GM19452 (cell line): Measurements from ENCODE around the gene ARID1B.

ENCODE experiments used
- ATAC-seq: cut with Tn5 transposase; IDR thresholded peaks from one replicate; pipeline ENCODE4 v1.9.1; 2021; ENCODE audit not compliant: unreplicated experiment

Gene ARID1B

DNA sequence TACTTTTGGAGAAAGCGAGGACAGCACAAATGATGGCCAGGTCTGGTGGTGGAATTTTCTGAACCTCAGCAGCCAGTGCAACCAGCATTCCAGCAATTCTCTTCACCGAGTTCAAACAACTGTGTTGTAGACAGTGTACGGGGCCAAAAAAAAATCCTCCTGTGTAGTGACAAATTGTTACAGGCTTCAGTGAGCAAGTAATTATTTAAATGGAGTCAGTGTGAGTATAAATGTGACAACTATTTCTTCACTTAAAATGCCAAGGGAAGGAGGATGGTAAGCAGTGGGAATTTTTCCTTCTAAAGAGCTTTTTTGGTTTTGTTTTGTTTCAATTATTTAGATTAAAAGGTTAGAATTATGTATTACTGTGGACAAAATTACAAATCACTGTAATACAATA lies 392.0 kb downstream of the ARID1B start:
- no peak for ATAC-seq

DNA sequence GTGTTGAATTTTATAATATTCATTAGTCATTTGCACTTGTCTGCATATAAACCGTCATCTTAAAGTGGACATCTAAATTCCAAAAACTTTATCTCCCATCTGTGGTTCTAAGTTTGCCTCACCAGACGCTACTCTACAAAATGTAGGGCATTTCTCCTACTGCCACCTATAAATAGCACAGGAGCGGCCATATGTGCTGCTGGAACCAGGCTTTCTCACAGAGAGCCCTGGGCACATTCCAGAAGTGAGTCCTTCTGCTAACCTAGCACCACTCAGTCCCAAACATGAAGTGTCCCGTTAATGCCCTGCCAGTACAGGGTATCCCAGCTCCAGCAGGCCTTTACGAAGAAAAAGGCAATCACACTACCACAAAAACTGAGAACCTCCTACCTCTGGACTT lies 392.5 kb downstream of the ARID1B start:
- ATAC-seq, result no peak

DNA sequence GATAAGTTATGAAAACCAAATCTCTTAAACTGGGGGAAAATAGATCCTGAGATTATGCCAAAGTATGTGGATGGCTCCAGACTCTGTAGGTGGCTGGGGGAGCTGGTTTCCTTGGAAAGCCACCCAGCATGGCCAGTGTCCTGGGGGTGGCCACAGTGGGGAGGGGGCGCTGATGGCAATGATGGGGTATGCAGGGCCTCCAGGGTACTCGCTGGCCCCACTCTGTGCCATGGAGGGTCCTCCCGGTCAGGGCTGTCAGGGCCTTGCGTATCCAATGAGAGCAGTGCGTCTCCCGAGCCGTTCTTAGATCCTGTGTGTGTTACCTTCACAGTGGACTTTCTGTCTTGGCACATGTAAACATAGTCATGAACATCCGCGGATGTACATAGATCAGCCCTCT lies 393.4 kb downstream of the ARID1B start:
- no peak for ATAC-seq

DNA sequence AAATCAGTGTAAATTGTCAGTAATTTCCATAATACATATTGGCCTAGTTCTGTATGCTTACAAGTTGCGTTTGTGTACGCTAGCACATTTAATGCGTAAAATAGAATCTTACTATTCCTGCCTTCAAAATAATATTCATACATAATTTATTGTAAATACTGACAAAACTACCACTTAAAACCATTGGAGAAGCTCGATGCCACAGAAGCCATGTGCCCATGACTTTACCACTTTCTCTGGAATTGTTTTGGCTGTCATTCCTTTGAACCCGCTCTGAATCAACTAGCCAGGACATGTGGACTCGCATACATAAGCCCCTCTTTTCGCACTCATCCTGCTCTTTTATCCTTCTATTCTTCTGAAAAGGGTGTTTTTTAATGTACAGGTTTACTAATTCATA lies 394.6 kb downstream of the ARID1B start:
- no peak for ATAC-seq

DNA sequence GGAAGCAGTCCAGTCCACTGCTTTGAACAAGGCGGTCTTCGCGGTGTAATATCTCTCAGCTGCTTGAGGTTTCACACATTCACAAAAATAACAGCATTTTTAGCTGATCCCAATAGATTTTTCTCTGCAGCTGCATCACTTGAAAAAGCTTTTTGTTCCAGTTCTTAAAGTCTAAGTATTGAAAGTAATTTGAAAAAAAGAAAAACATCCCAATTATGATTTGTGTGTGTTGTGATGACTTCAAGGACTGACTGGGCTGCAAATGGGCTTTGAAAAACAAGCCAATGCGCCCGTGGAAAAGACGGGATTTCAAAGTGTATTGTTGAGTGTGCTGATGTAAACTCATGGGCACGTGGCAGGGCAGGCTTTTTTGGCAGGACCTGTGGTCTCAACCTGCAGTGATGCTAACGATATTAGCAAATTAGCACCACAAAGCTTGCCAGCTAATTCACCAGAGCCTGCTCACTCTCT lies 395.1 kb downstream of the ARID1B start:
- no peak for ATAC-seq

DNA sequence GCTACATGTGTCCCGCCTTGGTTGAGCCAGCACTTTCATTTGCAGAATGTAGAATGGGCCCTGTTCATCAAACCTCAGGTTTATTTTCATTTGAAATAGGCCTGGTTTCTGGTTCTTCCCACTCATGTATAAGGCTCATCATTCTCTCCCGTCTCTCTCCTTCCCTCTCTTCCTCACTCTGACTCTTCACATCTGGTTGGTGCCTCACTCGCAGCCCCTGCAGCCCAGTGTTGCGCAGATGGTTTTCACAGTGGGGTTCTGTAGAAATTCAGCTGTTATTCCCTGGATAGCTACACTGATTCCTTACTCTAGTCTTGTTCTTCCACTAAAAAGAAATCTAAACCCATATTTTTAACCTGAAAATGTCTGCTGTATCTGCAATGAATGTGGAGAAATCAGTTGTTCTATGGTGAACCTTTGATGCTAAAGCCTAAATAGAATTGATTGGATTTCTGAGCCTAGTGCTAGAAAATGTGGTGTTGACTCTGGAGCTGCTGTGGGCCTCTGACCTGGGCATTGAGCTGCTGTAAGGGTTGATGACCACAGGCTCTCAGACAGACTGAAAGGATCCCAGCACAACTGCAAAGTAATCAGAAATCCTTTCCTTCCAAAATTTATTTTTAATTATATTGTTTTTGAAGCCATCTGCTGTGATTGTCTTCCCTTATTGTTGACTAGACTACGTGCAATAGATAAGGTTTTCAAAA lies 395.8 kb downstream of the ARID1B start:
- no peak for ATAC-seq

DNA sequence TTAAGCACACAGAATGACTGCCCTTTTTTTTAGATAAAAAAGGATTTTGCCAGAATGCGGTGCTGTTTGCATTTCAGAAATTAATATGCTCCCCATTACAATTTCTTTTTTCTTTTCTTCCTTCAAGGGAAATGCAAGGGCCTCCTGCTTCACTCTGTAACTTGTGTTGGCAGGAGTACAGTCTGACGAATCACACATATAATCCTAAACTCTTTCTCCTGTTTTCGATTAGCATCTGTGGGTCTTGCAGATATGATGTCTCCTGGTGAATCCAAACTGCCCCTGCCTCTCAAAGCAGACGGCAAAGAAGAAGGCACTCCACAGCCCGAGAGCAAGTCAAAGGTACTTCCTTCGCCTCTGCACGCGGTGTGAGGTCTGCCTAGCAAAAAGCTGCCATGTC lies 396.6 kb downstream of the ARID1B start:
- ATAC-seq, result no peak

DNA sequence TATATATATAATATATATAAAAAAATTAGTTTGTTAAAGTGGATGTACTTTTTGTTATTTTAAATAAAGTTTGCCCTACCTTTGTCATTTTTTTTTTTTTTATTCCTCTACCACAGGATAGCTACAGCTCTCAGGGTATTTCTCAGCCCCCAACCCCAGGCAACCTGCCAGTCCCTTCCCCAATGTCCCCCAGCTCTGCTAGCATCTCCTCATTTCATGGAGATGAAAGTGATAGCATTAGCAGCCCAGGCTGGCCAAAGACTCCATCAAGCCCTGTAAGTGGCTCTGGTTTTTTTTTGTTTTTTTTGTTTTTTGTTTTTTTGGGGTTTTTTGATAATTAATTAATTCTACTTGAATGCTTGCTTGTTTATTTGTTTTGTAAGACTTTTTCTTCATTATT lies 397.6 kb downstream of the ARID1B start:
- ATAC-seq, result no peak

DNA sequence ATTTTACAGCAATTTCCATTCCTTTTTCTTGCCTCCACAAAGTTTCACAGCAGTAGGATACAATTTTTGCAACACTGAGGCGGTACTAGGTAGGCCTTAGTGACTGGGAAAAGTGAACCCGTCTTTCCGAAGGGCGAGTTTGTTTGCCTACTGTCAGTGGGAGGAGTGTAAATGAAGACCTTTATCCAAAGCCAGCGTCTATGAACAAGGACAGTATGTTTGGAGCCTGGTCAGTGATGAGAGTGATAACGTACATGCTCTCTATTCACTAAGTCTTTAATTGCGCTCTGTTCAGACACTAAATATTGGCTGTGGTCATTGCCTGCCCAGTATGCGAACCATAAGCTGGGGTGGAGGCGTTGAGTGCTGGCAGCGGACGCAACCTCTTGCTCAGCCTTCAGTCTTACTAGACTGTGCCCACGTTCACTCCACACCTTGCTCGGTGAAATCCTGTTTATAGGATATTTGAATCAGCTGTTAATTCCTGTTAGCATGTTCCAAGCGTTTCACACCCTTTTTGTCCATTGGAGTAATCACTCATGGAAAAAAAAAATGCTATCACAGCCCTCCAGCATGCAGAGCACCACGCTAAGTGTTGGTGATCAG lies 400.7 kb downstream of the ARID1B start:
- ATAC-seq, result no peak

DNA sequence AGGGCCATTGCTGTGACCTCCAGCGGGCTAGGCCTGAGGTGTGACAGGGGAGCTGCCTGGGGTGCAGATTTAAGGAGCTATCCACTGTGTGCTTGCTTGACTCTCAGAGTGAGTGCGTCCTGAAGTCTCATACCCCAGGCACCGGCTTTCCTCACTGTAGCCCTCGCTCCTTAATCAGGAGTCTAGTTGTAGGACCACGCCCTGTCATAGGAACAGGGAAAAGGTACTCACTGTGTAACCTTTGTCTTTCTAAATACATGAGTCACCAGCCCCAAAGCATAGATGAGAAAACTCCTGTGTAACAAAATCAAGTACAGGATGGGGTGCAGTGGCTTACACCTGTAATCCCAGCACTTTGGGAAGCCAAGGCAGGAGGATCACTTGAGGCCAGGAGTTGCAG lies 404.5 kb downstream of the ARID1B start:
- no peak for ATAC-seq

DNA sequence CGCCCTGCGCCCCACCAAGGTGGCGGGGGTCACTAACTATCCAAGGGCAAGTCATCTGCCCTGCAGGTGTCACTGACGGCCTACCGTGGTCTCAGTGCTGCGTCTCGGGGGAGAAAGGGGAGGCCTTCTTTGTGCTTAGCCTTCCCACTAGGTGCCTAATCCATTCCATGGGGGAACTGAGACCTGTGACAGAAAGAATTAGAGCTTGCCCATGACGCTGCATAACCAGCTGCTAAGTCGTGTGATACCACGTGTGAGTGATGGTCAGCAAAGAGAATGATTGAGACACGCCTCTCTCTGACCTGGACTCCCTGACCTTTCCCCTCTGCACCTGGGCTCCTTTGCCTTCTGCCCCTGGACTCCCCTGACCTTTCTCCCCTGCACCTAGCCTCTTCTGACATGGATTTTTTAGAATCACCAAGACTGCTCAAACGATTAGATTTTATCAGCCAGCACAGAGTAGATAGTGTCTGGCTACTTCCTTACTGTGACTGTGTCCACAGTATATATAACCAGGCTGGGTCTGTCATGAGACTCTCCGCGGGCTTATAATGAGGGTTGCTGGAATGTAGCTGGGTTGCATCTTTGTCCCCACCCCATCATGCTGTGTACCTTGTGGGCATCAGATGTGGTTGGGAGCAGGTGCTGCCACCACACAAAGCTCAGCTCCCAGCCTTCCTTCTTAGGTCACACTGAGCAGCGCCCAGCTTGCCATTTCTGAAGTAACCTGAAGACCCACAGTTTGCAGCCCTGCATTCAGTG lies 405.5 kb downstream of the ARID1B start:
- no peak for ATAC-seq

DNA sequence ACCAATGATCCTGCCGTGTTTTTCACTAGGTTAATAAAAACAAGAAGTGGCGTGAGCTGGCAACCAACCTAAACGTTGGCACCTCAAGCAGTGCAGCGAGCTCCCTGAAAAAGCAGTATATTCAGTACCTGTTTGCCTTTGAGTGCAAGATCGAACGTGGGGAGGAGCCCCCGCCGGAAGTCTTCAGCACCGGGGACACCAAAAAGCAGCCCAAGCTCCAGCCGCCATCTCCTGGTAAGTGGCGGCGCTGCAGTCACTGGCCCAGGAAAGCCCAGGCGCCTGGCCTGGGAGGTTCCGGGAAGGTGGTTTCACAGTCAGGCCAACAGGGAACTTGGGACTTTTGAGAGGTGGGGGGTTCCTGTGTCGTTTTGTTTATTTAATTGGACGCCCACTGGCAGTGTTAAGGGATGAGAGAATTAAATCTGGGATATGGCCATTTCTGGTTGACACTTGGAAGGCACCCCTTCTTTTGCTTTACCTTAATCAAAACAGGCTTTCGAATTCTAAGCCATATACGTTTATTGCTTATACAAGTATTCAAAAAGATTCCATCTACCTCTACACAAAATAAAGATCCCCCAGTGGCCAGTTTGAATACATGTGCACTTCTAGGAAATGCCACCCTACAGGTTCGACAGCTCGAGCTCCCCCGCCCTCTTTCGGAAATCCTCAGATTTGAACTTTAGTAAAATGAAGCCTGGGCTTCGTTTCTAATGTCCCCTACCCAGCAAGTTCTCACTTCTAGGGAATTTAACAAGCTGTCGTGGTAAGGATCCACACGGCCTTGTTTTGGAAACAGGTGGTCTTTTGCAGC lies 407.2 kb downstream of the ARID1B start:
- no peak for ATAC-seq

DNA sequence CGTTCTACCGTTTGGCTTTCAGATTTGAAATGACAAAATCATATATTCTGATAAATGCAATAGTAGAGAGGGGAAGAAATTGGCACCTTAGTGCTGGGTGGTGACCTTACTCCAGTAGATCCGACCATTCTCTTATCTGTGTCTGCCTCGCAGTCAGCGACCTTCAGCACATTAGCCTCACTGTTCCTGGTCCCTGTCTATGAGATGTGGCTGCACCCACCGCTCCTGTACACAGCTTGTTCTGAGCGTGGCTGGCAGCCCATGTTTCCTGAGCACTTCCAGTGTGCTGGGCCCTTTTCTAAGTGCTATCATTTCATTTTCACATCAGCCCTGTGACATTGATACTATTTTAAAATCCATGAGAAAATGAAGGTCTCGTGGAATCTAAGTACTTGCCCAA lies 408.0 kb downstream of the ARID1B start:
- ATAC-seq, result no peak

DNA sequence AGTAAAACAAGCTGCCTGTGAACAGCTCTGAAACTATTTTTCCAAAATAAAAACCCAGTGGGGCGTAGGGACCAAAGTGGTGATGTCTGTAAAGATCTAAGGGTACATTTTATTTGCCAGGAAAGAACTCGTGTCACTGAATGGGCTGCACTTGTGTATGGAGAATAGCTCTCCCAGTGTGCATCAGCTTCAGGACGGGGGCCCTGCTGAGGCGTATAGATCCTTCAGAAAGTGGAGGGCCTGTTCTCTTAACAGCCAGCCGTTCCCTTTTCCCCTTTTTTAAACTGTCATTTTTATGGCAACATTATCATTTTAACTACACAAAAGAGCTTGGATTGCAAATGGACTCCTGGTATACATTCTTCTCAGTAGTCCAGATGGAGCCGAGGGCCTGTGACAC lies 408.8 kb downstream of the ARID1B start:
- ATAC-seq, result no peak

DNA sequence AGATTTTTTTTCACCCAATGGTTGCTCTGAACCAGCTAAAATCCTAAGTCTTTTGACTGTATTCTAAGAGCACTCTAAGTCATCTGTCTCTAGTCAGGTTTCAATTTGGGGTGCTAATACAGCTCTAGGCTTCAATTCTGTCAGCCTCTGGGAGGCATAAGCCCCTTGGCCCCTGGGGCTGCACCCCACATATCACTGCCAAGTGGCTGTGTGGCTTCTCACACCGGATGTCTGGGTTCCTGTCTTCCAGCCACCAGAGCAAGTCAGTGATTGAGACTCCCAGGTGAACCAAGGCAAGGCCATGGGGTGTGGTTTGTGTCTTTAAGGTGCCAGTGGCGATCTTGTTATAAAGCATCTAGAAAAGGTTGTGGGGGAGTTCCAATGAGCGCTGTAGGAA lies 409.6 kb downstream of the ARID1B start:
- no peak for ATAC-seq

DNA sequence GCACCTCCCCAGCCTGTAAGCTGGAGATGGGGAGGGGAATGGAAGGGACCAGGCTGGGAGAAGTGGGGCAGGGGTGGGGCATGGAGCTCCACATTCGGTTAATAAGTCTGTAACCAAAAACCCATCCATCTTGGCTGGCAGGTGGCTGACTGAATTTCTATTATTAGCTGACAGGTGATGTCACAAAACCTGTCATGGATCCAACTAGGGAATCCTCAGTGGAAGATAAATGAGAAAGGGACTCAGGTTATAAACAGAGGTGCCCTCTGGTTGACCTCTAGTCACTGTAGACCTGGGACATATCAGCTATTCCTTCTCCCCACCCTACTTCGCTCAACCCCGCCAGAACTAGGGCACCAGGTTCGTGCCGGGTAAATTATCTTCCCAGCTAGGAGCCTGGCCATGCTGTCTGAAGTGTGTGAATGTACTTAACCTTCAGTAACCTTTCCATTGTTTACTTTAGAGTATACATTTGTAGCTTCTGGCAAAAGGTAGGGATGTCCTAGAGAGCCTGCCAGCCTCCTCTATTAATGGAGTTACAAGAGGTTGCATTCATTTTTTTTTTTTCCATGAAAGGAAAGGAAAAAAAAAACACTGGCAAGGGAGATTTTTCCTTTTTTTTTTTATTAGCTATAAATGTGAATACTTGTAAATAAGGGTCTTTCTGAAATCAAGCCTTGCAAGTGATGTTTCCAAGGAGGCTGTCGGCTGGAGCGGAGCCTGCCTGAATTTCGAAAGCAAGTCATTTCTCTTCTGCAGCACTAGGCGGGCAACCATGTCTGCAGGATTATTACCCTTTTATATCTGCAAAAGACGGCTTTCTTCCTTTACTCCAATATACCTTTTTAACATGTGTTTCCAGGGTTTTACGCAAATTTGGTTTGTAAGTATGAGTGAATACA lies 410.3 kb downstream of the ARID1B start:
- ATAC-seq, result no peak

DNA sequence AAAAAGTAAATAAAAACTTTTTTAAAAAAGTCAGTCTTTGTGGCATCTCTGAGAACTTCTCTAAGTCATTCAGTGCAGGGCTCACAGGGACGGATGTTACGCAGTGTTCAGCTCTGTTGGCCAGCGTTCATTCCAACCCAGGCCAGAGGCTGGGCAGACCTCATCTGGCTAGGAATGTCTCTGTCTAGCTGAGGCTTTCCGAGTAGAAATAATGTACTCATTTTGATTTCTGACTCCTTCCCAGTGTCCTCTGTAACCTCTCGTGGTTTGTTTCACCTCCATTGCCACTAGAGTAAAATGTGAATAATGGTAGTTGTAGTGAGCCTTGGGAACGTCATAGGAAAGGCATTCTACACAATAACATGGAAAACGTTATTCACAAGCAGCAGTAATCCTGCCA lies 411.0 kb downstream of the ARID1B start:
- no peak for ATAC-seq

DNA sequence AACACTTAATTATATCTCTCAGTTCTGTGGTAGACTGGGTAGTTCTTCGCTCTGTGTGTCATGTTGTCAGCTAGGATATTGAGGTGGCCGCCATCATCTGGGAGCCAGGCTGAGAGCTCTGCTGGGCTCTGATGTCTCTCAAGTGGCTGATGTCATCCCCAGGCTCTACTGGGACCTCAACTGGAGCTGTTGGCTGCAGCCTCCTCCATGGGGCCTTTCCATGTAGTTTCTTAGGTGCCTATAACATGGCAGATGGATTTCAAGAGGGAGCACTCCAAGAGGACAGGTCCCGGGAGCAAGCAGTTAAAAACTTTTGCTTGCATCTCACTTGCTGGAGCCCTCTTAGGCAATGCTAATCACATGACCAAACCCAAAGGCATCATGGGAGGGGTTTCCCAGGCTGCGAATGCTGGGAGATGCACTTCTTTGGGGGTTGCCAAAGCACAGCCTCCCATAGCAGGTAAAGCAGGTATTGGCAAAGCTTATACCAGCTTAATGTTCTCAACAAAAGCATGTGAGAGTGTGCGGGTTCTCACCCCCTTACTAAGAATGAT lies 416.3 kb downstream of the ARID1B start:
- no peak for ATAC-seq

DNA sequence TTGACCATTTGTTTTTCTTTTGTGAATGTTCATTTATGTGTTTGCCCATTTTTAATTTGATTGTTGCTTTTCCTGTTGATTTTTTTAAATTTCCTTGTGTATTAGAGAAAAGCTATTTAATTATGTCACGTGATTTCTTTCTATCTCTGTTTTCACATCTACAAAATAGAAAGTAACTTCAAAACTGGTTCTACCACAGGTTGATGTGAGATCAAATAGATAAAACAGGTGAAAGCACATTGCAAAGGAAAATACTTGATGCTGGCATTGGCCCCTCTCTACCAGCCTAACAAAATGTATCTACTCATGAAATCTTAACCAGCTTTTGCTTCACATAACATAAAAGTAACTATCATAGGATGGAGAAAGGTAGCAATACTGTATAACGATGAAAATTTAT lies 416.9 kb downstream of the ARID1B start:
- ATAC-seq, result no peak

DNA sequence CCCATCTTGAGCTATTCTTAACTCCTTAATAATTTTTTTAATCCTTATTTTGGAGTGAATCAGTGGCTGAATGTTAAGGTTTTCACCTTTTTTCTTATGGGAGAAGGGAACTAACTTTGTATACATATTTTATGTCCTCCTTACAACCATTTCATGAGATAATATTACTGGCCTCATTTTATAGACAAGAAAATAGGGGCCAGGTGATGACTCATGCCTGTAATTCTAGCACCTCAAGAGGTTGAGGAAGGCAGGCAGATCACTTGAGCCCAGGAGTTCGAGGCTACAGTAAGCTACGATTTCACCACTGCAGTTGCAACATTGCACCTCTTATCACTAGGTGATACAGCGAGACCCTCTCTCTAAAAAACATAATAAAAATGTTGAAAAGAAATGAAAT lies 417.5 kb downstream of the ARID1B start:
- ATAC-seq, result no peak
